Common myeloid progenitor, CD34-positive (primary cell): ENCODE data around the gene SIGLEC15.
A peak's percentile ranks its signal among the peaks of the same experiment; 100 is the strongest.

Experiments used
- CTCF ChIA-PET: fragments of 350-600 bp; sonication (Branson Sonifier 250); formaldehyde crosslinking; loops from one replicate; lab custom pipeline; 2021; ENCODE audit warnings: antibody characterized with exemption; lab: Charles Lee
- POLR2A ChIA-PET: fragments of 350-600 bp; sonication (Branson Sonifier 250); formaldehyde crosslinking; loops from one replicate; lab custom pipeline; 2021; ENCODE audit warnings: antibody characterized with exemption; lab: Charles Lee
- DNase-seq, 3 donors: peaks; one replicate each; pipeline versions ENCODE4 v3.0.0 to v3.0.0-alpha.2; 2013
- H3K27ac ChIP-seq, 2 experiments: 1 replicate in 1 of 2; 2 replicates in 1 of 2; pipeline ENCODE4 v1.7.0; 2013; ENCODE audit warnings: inconsistent platforms in 2 of 2, low read length in 2 of 2, mild to moderate bottlenecking in 2 of 2, low read depth in 1 of 2, moderate library complexity in 1 of 2; ENCODE audit not compliant: severe bottlenecking in 2 of 2, insufficient read depth in 1 of 2, poor library complexity in 1 of 2
- H3K27me3 ChIP-seq, 5 experiments: replicated peaks in 2 of 5; 1 replicate in 3 of 5; 2 replicates in 2 of 5; pipeline versions ENCODE4 v1.6.1 to v1.7.0; 2013; ENCODE audit warnings: low read length in 4 of 5, mild to moderate bottlenecking in 2 of 5, moderate library complexity in 2 of 5, inconsistent platforms in 1 of 5; ENCODE audit not compliant: insufficient read depth in 5 of 5, control insufficient read depth in 4 of 5
- H3K36me3 ChIP-seq, 4 experiments: 1 replicate in 2 of 4; 2 replicates in 2 of 4; pipeline versions ENCODE4 v1.6.1 to v1.7.0; 2013; ENCODE audit warnings: low read length in 3 of 4, control low read depth in 1 of 4, mild to moderate bottlenecking in 1 of 4; ENCODE audit not compliant: control insufficient read depth in 4 of 4, insufficient read depth in 4 of 4
- H3K4me1 ChIP-seq, 4 experiments: 1 replicate in 3 of 4; 2 replicates in 1 of 4; pipeline versions ENCODE4 v1.6.1 to v1.7.1; 2013; ENCODE audit warnings: low read length in 3 of 4, mild to moderate bottlenecking in 3 of 4, control low read depth in 1 of 4, inconsistent platforms in 1 of 4, moderate library complexity in 1 of 4; ENCODE audit not compliant: control insufficient read depth in 4 of 4, insufficient read depth in 4 of 4; ENCODE audit errors: control extremely low read depth in 1 of 4
- H3K4me3 ChIP-seq, 7 experiments: 1 replicate in 4 of 7; 2 replicates in 3 of 7; pipeline versions ENCODE4 v1.5.1 to v1.7.0; 2013; ENCODE audit warnings: mild to moderate bottlenecking in 7 of 7, low read length in 6 of 7, moderate library complexity in 6 of 7, inconsistent platforms in 2 of 7, low read depth in 2 of 7, control low read depth in 1 of 7; ENCODE audit not compliant: insufficient read depth in 4 of 7, control insufficient read depth in 1 of 7; ENCODE audit errors: extremely low read depth in 1 of 7
- H3K9me3 ChIP-seq, 5 experiments: 1 replicate in 4 of 5; 2 replicates in 1 of 5; pipeline versions ENCODE4 v1.6.1 to v1.7.1; 2013; ENCODE audit warnings: low read length in 4 of 5, mild to moderate bottlenecking in 2 of 5, inconsistent platforms in 1 of 5, low read depth in 1 of 5, moderate library complexity in 1 of 5; ENCODE audit not compliant: control insufficient read depth in 4 of 5, insufficient read depth in 2 of 5; ENCODE audit errors: control extremely low read depth in 1 of 5
- WGBS: methylation state at CpG from one replicate; pipeline ENCODE4 v1.1.5; 2013; ENCODE audit not compliant: insufficient coverage; 5-methylcytosine and 5-hydroxymethylcytosine counted together

Gene SIGLEC15

GRCh38 chr18:45870419-45870818, 44.9 kb downstream of the SIGLEC15 start:
- H3K4me3 ChIP-seq, result no peak overlapping the region
- no peaks in the 10 kb centered on the region for H3K4me1 ChIP-seq
- DNase-seq, result no peak
- WGBS, result 93% methylated on average over 5 of the region's 7 CpGs
- POLR2A ChIA-PET, result no interaction called here
- H3K36me3 ChIP-seq, result peaks cover 40 to 78% (median 53%) of the 10 kb centered on the region in 4 experiments
- CTCF ChIA-PET, result interaction anchor here (2.0 kb wide), 1 partner anchor 9 kb away, joined by 14 read pairs; no protein-coding TSS in a partner anchor
- no peak overlapping the region for H3K27ac ChIP-seq
- no peaks in the 10 kb centered on the region for H3K27me3 ChIP-seq
- H3K9me3 ChIP-seq, result peaks cover 0 to 7% (median 4%) of the 10 kb centered on the region in 5 experiments

GRCh38 chr18:45871431-45872084, 46.1 kb downstream of the SIGLEC15 start:
- CTCF ChIA-PET, result no interaction called here
- peaks cover 40 to 80% (median 54%) of the 10 kb centered on the region in 4 experiments for H3K36me3 ChIP-seq
- WGBS, result 88% methylated on average over 1 of the region's 5 CpGs

GRCh38 chr18:45874491-45875184, 49.2 kb downstream of the SIGLEC15 start:
- no peak overlapping the region for H3K27ac ChIP-seq
- CTCF ChIA-PET, result interaction anchor here (1.7 to 12.8 kb wide), 2 partner anchors 183 to 211 kb away, joined by 4 to 176 read pairs; no protein-coding TSS in a partner anchor
- peaks cover 1 to 13% (median 7%) of the 10 kb centered on the region in 5 experiments for H3K9me3 ChIP-seq
- H3K4me1 ChIP-seq, result no peaks in the 10 kb centered on the region
- peak in 1 of 3 donors; percentile 10 for DNase-seq
- no peaks in the 10 kb centered on the region for H3K27me3 ChIP-seq
- POLR2A ChIA-PET, result no interaction called here
- 91% methylated on average over 5 of the region's 5 CpGs for WGBS
- peaks cover 32 to 79% (median 54%) of the 10 kb centered on the region in 4 experiments for H3K36me3 ChIP-seq
- no peak overlapping the region for H3K4me3 ChIP-seq

More at GRCh38 chr18:45871431-45872084, 46.1 kb downstream of the SIGLEC15 start:
- H3K4me1 ChIP-seq, result no peaks in the 10 kb centered on the region
- no peak overlapping the region for H3K27ac ChIP-seq
- peaks cover 1 to 13% (median 7%) of the 10 kb centered on the region in 5 experiments for H3K9me3 ChIP-seq
- no peak for DNase-seq
- POLR2A ChIA-PET, result no interaction called here
- H3K4me3 ChIP-seq, result no peak overlapping the region
- H3K27me3 ChIP-seq, result no peaks in the 10 kb centered on the region

GRCh38 chr18:45876161-45876560, 50.7 kb downstream of the SIGLEC15 start:
- H3K27ac ChIP-seq, result no peak overlapping the region
- 96% methylated on average over 3 of the region's 3 CpGs for WGBS
- peaks cover 1 to 13% (median 7%) of the 10 kb centered on the region in 5 experiments for H3K9me3 ChIP-seq
- H3K4me3 ChIP-seq, result no peak overlapping the region
- H3K4me1 ChIP-seq, result peaks cover 0 to 3% (median 0%) of the 10 kb centered on the region in 4 experiments
- POLR2A ChIA-PET, result interaction anchor here (0.9 kb wide), 1 partner anchor 20 kb away, joined by 5 read pairs; no protein-coding TSS in a partner anchor
- no peak for DNase-seq
- H3K27me3 ChIP-seq, result no peaks in the 10 kb centered on the region
- CTCF ChIA-PET, result interaction anchor here (0.8 to 12.8 kb wide), 5 partner anchors 23 to 213 kb away, joined by 3 to 176 read pairs (median 5); no protein-coding TSS in a partner anchor
- peaks cover 31 to 70% (median 53%) of the 10 kb centered on the region in 4 experiments for H3K36me3 ChIP-seq

- H3K4me1 ChIP-seq, result peaks cover 0 to 3% (median 0%) of the 10 kb centered on the region in 4 experiments
- POLR2A ChIA-PET, result no interaction called here
- WGBS, result 100% methylated on average over 3 of the region's 3 CpGs
- H3K36me3 ChIP-seq, result peaks cover 30 to 80% (median 52%) of the 10 kb centered on the region in 4 experiments
- peaks cover 1 to 13% (median 7%) of the 10 kb centered on the region in 5 experiments for H3K9me3 ChIP-seq
- CTCF ChIA-PET, result interaction anchor here (0.6 to 12.8 kb wide), 8 partner anchors 8 to 237 kb away, joined by 3 to 176 read pairs (median 11); no protein-coding TSS in a partner anchor
- no peak overlapping the region for H3K27ac ChIP-seq
- no peaks in the 10 kb centered on the region for H3K27me3 ChIP-seq
- DNase-seq, result no peak
- no peak overlapping the region for H3K4me3 ChIP-seq
Observed at GRCh38 chr18:45877403-45877802, 51.9 kb downstream of the SIGLEC15 start.

GRCh38 chr18:45879681-45880655, 54.5 kb downstream of the SIGLEC15 start:
- Histone ChIP-seq H3K9me3 (peaks cover 0 to 7% (median 3%) of the 10 kb centered on the region in 5 experiments), H3K4me3 (no peak overlapping the region), H3K27me3 (no peaks in the 10 kb centered on the region), H3K36me3 (peaks cover 19 to 72% (median 52%) of the 10 kb centered on the region in 4 experiments), H3K27ac (no peak overlapping the region), H3K4me1 (peaks cover 0 to 3% (median 0%) of the 10 kb centered on the region in 4 experiments)
- DNase-seq, result peak; percentile 54 to 74 (median 68)
- 46% methylated on average over 12 of the region's 17 CpGs for WGBS
- CTCF ChIA-PET, result interaction anchor here (0.7 to 12.8 kb wide), 31 partner anchors 10 to 259 kb away, joined by 3 to 176 read pairs (median 6); no protein-coding TSS in a partner anchor
- POLR2A ChIA-PET, result interaction anchor here (1.0 kb wide), 1 partner anchor 215 kb away, joined by 3 read pairs; no protein-coding TSS in a partner anchor
